ENCODE results near the gene KREMEN1.

The KREMEN1 gene

DNA sequence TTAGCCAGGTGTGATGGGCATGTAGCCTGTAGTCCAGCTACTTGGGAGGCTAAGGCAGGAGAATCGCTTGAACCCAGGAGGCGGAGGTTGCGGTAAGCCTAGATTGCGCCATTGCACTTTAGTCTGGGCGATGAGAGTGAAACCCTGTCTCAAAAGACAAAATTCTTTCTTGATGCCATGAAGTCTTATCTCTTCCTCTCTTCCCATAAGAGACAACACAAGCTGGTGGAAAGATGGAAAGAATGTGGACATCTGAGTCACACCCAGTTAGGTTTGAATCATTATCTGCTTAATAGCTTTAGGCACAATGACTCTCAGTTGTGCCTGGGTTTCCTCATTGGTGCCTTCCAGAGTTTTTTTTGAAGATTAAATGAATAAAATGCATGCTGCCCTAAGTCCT lies 35.3 kb downstream of the KREMEN1 start:
- Histone ChIP-seq H3K36me3 (ENCODE audit: insufficient read depth) (no peaks in the 10 kb centered on the region), H3K4me2 (no peak overlapping the region), H4K20me1 (ENCODE audit: insufficient read depth) (no peaks in the 10 kb centered on the region), H3K4me3 (IDR thresholded peaks at IDR 0.05; ENCODE audit: insufficient read depth, low read depth, low read length) (no peak overlapping the region), H3K4me1 (ENCODE audit: low read depth, poor library complexity, severe bottlenecking) (peaks cover 12% of the 10 kb centered on the region), H3K79me2 (ENCODE audit: insufficient read depth, low read depth) (no peaks in the 10 kb centered on the region), H3K27me3 (ENCODE audit: insufficient read depth, low read depth) (no peaks in the 10 kb centered on the region), H2AFZ (ENCODE audit: low read depth) (no peak overlapping the region), H3K9ac (no peak overlapping the region), H3K27ac (no peak overlapping the region)
- TF ChIP-seq, protein P1, sequence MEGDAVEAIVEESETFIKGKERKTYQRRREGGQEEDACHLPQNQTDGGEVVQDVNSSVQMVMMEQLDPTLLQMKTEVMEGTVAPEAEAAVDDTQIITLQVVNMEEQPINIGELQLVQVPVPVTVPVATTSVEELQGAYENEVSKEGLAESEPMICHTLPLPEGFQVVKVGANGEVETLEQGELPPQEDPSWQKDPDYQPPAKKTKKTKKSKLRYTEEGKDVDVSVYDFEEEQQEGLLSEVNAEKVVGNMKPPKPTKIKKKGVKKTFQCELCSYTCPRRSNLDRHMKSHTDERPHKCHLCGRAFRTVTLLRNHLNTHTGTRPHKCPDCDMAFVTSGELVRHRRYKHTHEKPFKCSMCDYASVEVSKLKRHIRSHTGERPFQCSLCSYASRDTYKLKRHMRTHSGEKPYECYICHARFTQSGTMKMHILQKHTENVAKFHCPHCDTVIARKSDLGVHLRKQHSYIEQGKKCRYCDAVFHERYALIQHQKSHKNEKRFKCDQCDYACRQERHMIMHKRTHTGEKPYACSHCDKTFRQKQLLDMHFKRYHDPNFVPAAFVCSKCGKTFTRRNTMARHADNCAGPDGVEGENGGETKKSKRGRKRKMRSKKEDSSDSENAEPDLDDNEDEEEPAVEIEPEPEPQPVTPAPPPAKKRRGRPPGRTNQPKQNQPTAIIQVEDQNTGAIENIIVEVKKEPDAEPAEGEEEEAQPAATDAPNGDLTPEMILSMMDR (conservative IDR thresholded peaks at IDR 0.05; ENCODE audit: low read depth, low read length) = no peak

- Histone ChIP-seq H4K20me1 (ENCODE audit: insufficient read depth) (no peaks in the 10 kb centered on the region), H3K27me3 (ENCODE audit: insufficient read depth, low read depth) (no peaks in the 10 kb centered on the region), H3K4me1 (ENCODE audit: low read depth, poor library complexity, severe bottlenecking) (peaks cover 12% of the 10 kb centered on the region), H3K9ac (no peak overlapping the region), H3K27ac (no peak overlapping the region), H3K4me2 (no peak overlapping the region), H3K79me2 (ENCODE audit: insufficient read depth, low read depth) (no peaks in the 10 kb centered on the region), H3K36me3 (ENCODE audit: insufficient read depth) (no peaks in the 10 kb centered on the region), H3K4me3 (IDR thresholded peaks at IDR 0.05; ENCODE audit: insufficient read depth, low read depth, low read length) (no peak overlapping the region), H2AFZ (ENCODE audit: low read depth) (no peak overlapping the region)
- TF ChIP-seq, protein P1 (conservative IDR thresholded peaks at IDR 0.05; ENCODE audit: low read depth, low read length) = no peak
These were observed 37.0 kb downstream of the KREMEN1 start for GRCh38 chr22:29109822-29110221.

DNA sequence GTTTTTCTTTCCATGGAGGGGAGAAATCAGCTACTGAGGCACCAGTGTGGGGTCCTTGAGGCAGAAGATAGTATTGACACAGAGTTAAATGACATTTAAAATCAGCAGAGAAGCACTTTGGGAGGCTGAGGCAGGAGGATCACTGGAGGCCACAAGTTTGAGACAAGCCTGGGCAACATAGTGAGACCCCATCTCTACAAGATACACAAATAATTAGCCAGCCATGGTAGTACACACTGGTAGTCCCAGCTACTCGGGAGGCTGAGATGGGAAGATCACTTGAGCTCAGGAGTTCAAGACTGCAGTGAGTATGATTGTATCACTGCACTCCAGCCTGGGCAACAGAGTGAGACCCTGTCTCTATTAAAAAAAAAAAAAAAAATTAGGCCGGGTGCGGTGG lies 38.1 kb downstream of the KREMEN1 start:
- TF ChIP-seq, protein P1 (conservative IDR thresholded peaks at IDR 0.05; ENCODE audit: low read depth, low read length) = no peak
- no peaks in the 10 kb centered on the region for H3K36me3 ChIP-seq (ENCODE audit: insufficient read depth)
- no peak overlapping the region for H2AFZ ChIP-seq (ENCODE audit: low read depth)
- H3K4me3 ChIP-seq (IDR thresholded peaks at IDR 0.05; ENCODE audit: insufficient read depth, low read depth, low read length) = no peak overlapping the region
- no peaks in the 10 kb centered on the region for H4K20me1 ChIP-seq (ENCODE audit: insufficient read depth)
- H3K4me1 ChIP-seq (ENCODE audit: low read depth, poor library complexity, severe bottlenecking) = peaks cover 7% of the 10 kb centered on the region
- no peak overlapping the region for H3K4me2 ChIP-seq
- no peaks in the 10 kb centered on the region for H3K27me3 ChIP-seq (ENCODE audit: insufficient read depth, low read depth)
- no peak overlapping the region for H3K27ac ChIP-seq
- no peaks in the 10 kb centered on the region for H3K79me2 ChIP-seq (ENCODE audit: insufficient read depth, low read depth)
- no peak overlapping the region for H3K9ac ChIP-seq

- Histone ChIP-seq H3K4me1 (ENCODE audit: low read depth, poor library complexity, severe bottlenecking) (no peaks in the 10 kb centered on the region), H4K20me1 (ENCODE audit: insufficient read depth) (no peaks in the 10 kb centered on the region), H2AFZ (ENCODE audit: low read depth) (no peak overlapping the region), H3K9ac (no peak overlapping the region), H3K4me3 (IDR thresholded peaks at IDR 0.05; ENCODE audit: insufficient read depth, low read depth, low read length) (no peak overlapping the region), H3K27ac (no peak overlapping the region), H3K4me2 (no peak overlapping the region), H3K79me2 (ENCODE audit: insufficient read depth, low read depth) (no peaks in the 10 kb centered on the region), H3K27me3 (ENCODE audit: insufficient read depth, low read depth) (no peaks in the 10 kb centered on the region), H3K36me3 (ENCODE audit: insufficient read depth) (no peaks in the 10 kb centered on the region)
- TF ChIP-seq, protein P1 (conservative IDR thresholded peaks at IDR 0.05; ENCODE audit: low read depth, low read length) = no peak
These were observed 39.3 kb downstream of the KREMEN1 start for GRCh38 chr22:29112121-29112520.
